ENCODE measurements around the gene NUBP2. TPM values are rescaled to one million over a fixed set of nuclear protein-coding genes. Genes with fewer than 3 reads are reported as not detected.

The NUBP2 gene
- total RNA-seq, 1 donor from 2014 or later: 66.1 TPM

DNA sequence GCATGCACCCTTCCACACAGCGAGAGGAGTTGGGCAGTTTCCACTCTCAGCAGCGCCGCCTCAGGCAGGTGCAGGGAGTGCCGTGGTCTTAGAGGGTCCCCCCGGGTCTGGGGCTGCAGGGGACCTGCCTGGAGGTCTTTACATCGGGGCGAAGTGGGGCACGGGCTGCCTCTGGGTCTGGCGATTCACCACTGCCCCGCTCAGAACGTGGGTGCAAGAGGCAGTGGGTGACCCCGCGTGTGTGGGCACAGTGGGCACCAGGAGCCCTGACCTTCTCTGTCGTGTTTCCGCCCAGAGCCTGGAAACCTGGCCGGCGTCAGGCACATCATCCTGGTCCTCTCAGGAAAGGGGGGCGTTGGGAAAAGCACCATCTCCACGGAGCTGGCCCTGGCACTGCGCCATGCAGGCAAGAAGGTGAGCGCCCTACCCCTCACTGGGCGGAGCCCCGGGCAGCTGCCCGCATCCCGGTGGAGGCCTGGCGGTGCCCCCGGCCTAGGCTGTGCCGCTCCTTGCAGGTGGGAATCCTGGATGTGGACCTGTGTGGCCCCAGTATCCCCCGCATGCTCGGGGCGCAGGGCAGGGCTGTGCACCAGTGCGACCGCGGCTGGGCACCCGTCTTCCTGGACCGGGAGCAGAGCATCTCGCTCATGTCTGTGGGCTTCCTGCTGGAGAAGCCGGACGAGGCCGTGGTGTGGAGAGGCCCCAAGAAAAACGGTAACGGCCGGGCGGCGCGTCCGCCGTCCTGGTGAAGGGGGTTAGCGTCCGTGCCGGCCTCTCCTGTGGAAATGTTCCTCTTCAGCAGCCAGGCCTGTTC is 3.7 kb downstream of the NUBP2 start:
- H3K27ac Mint-ChIP-seq (ENCODE audit: unreplicated experiment): no peak overlapping the region
- TF ChIP-seq, protein P1, sequence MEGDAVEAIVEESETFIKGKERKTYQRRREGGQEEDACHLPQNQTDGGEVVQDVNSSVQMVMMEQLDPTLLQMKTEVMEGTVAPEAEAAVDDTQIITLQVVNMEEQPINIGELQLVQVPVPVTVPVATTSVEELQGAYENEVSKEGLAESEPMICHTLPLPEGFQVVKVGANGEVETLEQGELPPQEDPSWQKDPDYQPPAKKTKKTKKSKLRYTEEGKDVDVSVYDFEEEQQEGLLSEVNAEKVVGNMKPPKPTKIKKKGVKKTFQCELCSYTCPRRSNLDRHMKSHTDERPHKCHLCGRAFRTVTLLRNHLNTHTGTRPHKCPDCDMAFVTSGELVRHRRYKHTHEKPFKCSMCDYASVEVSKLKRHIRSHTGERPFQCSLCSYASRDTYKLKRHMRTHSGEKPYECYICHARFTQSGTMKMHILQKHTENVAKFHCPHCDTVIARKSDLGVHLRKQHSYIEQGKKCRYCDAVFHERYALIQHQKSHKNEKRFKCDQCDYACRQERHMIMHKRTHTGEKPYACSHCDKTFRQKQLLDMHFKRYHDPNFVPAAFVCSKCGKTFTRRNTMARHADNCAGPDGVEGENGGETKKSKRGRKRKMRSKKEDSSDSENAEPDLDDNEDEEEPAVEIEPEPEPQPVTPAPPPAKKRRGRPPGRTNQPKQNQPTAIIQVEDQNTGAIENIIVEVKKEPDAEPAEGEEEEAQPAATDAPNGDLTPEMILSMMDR (IDR thresholded peaks at IDR 0.05; ENCODE audit: partially characterized antibody, unreplicated experiment): no peak
- DNase-seq: peak; percentile 22
- H3K27me3 Mint-ChIP-seq (ENCODE audit: unreplicated experiment): peaks cover 12% of the 10 kb centered on the region
- no peak overlapping the region for H3K4me3 Mint-ChIP-seq (ENCODE audit: unreplicated experiment)
- H3K9me3 Mint-ChIP-seq (ENCODE audit: unreplicated experiment): peaks cover 3% of the 10 kb centered on the region
- no peaks in the 10 kb centered on the region for H3K36me3 Mint-ChIP-seq (ENCODE audit: unreplicated experiment)
- H3K4me1 Mint-ChIP-seq (ENCODE audit: low read depth, unreplicated experiment): no peaks in the 10 kb centered on the region

DNA sequence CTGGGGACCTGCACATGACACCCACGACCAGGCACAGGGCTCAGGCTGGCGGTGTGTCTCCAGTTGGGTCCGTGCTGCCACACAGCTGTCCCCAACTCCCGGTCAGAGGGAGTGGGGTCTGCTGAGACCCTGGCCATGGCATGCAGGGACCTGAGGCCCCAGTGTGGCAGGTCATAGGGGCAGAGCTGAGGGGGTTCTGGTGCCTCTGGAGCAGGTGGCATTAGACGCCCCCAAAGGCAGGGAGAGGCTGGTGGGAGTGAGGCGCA is 4.2 kb downstream of the NUBP2 start:
- Mint-ChIP-seq H3K4me3 (ENCODE audit: unreplicated experiment) (no peak overlapping the region), H3K36me3 (ENCODE audit: unreplicated experiment) (no peaks in the 10 kb centered on the region), H3K27me3 (ENCODE audit: unreplicated experiment) (peaks cover 8% of the 10 kb centered on the region), H3K9me3 (ENCODE audit: unreplicated experiment) (peaks cover 3% of the 10 kb centered on the region), H3K4me1 (ENCODE audit: low read depth, unreplicated experiment) (no peaks in the 10 kb centered on the region), H3K27ac (ENCODE audit: unreplicated experiment) (no peak overlapping the region)
- TF ChIP-seq, protein P1 (IDR thresholded peaks at IDR 0.05; ENCODE audit: partially characterized antibody, unreplicated experiment): no peak
- no peak for DNase-seq

DNA sequence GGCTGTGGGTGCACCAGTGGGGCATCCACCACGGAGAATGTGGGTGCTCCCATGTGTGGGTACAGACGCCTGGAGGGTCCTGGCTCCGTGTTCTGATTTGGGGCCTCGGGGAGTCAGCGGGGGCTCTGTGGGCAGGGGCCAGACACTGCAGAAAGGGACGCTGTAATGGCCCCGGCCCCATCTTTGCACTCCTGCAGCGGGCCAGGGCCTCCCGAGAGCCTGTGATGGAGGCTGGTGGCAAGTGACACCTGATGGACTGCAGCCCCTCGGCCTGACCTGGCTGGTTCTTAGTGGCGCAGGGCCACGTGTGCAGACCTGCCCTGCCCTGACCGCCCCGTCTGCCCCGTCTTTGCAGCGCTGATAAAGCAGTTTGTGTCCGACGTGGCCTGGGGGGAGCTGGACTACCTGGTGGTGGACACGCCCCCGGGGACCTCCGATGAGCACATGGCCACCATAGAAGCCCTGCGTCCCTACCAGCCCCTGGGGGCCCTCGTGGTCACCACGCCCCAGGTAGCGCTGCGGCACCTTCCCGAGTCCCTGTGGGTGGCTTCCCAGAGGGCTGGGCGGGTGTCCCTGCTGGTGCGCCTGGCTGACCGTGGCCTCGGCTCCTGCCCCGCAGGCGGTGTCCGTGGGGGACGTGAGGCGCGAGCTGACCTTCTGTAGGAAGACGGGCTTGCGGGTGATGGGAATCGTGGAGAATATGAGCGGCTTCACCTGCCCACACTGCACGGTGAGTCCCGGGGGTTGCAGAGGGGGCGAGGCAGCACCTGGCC is 4.7 kb downstream of the NUBP2 start:
- H3K4me3 Mint-ChIP-seq (ENCODE audit: unreplicated experiment): no peak overlapping the region
- DNase-seq: peak; percentile 20
- no peak overlapping the region for H3K27ac Mint-ChIP-seq (ENCODE audit: unreplicated experiment)
- no peaks in the 10 kb centered on the region for H3K36me3 Mint-ChIP-seq (ENCODE audit: unreplicated experiment)
- H3K27me3 Mint-ChIP-seq (ENCODE audit: unreplicated experiment): peaks cover 7% of the 10 kb centered on the region
- no peaks in the 10 kb centered on the region for H3K4me1 Mint-ChIP-seq (ENCODE audit: low read depth, unreplicated experiment)
- TF ChIP-seq, protein P1 (IDR thresholded peaks at IDR 0.05; ENCODE audit: partially characterized antibody, unreplicated experiment): no peak
- peaks cover 3% of the 10 kb centered on the region for H3K9me3 Mint-ChIP-seq (ENCODE audit: unreplicated experiment)

DNA sequence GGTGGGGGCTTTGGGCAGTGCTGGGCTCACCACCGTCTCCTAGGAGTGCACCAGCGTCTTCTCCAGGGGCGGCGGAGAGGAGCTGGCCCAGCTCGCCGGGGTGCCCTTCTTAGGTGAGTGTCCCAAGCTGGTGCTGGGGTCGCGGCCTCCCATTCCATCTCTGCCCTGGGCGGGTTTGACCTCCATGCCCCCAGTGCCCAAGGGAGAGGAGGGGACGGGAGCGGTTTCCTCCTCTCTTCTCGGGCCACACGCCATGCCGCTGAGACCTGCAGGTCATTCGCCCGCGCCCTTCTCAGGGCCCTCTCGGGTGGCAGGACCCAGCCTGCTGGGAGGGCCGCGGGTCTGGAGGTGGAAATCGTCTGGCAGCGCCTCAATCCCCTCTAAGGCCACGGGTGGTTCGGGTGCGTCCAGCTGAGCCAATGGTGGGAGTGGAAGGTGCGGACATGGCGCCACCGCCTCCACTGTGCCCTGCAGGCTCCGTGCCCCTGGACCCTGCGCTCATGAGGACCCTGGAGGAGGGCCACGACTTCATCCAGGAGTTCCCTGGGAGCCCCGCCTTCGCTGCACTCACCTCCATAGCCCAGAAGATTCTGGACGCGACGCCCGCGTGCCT is 5.4 kb downstream of the NUBP2 start:
- Mint-ChIP-seq H3K27me3 (ENCODE audit: unreplicated experiment) (peaks cover 3% of the 10 kb centered on the region), H3K4me1 (ENCODE audit: low read depth, unreplicated experiment) (no peaks in the 10 kb centered on the region), H3K36me3 (ENCODE audit: unreplicated experiment) (no peaks in the 10 kb centered on the region), H3K9me3 (ENCODE audit: unreplicated experiment) (peaks cover 2% of the 10 kb centered on the region), H3K27ac (ENCODE audit: unreplicated experiment) (no peak overlapping the region), H3K4me3 (ENCODE audit: unreplicated experiment) (no peak overlapping the region)
- TF ChIP-seq, protein P1 (IDR thresholded peaks at IDR 0.05; ENCODE audit: partially characterized antibody, unreplicated experiment): no peak
- peak; percentile 16 for DNase-seq

Data from glutamatergic neuron (in vitro differentiated cells).